Measurements from ENCODE around the gene SPATA6L.

SPATA6L gene

DNA sequence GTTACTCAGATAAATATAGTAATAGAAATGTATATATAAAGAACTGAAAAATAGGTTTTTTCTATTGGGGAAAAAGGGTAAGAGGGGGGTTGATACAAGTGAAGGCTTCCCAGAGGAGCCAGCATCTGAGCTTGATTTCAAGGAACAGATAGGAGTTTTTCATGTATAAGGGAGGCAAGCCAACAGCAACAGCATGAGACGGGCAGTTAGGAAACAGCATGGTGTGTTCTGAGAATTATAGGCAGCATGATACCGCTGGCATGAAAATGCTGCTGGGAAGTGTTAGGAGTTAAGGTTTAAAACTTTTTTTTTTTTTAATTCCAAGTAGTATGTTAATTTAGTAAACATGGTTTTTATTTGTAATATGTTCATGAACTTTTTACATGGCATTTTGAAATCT lies 22.7 kb upstream of the SPATA6L start:
- Histone ChIP-seq H3K27ac (ENCODE audit: low read depth, low read length) (no peak overlapping the region), H3K4me3 (ENCODE audit: insufficient read depth, low read length, poor library complexity, severe bottlenecking) (no peak overlapping the region), H3K9ac (ENCODE audit: low read length) (no peak overlapping the region), H3K4me2 (ENCODE audit: low read depth, low read length, poor library complexity, severe bottlenecking) (no peak overlapping the region), H4K20me1 (ENCODE audit: low read depth, low read length) (no peaks in the 10 kb centered on the region), H3K79me2 (ENCODE audit: insufficient read depth, low read length) (peaks cover 19% of the 10 kb centered on the region; the same call in 1 of the 2 replicates), H3K36me3 (ENCODE audit: low read length) (peaks cover 41% of the 10 kb centered on the region), H2AFZ (ENCODE audit: low read depth, low read length, severe bottlenecking) (no peak overlapping the region), H3F3A (ENCODE audit: insufficient read depth) (peaks cover 9% of the 10 kb centered on the region), H3K9me3 (ENCODE audit: insufficient read depth, low read length) (no peaks in the 10 kb centered on the region), H3K27me3 (ENCODE audit: low read length) (no peaks in the 10 kb centered on the region), H3K9me2 (replicated peaks; ENCODE audit: insufficient read depth, low read length) (no peaks in the 10 kb centered on the region)
- no peak for TF ChIP-seq EZH2phosphoT487 (conservative IDR thresholded peaks at IDR 0.05; ENCODE audit: low read length)
- TF ChIP-seq, protein P1, sequence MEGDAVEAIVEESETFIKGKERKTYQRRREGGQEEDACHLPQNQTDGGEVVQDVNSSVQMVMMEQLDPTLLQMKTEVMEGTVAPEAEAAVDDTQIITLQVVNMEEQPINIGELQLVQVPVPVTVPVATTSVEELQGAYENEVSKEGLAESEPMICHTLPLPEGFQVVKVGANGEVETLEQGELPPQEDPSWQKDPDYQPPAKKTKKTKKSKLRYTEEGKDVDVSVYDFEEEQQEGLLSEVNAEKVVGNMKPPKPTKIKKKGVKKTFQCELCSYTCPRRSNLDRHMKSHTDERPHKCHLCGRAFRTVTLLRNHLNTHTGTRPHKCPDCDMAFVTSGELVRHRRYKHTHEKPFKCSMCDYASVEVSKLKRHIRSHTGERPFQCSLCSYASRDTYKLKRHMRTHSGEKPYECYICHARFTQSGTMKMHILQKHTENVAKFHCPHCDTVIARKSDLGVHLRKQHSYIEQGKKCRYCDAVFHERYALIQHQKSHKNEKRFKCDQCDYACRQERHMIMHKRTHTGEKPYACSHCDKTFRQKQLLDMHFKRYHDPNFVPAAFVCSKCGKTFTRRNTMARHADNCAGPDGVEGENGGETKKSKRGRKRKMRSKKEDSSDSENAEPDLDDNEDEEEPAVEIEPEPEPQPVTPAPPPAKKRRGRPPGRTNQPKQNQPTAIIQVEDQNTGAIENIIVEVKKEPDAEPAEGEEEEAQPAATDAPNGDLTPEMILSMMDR (IDR thresholded peaks at IDR 0.05; ENCODE audit: insufficient read depth, low read length, poor library complexity, severe bottlenecking), result no peak

DNA sequence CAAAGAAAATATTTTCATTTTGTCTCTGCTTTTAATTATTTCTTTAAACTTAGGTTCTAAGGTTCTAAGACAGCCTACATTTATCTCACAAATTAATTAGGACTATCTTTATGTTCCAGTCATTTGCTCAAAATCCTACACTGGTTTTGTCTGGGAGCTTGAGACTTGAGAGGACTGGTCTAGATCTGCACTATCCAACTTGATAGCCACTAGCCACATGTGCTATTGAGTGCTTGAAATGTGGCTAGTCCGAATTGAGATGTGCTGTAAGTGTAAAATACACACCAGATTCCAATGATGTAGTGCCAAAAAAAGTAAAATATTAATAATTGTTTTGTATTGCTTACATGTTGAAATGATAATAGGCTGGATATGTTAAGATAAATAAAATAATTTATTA lies 20.3 kb upstream of the SPATA6L start:
- Histone ChIP-seq H3K36me3 (ENCODE audit: low read length) (peaks cover 41% of the 10 kb centered on the region), H3K9me3 (ENCODE audit: insufficient read depth, low read length) (no peaks in the 10 kb centered on the region), H3K27ac (ENCODE audit: low read depth, low read length) (no peak overlapping the region), H3K27me3 (ENCODE audit: low read length) (no peaks in the 10 kb centered on the region), H3K9ac (ENCODE audit: low read length) (no peak overlapping the region), H3K4me3 (ENCODE audit: insufficient read depth, low read length, poor library complexity, severe bottlenecking) (no peak overlapping the region), H3K79me2 (ENCODE audit: insufficient read depth, low read length) (peaks cover 21% of the 10 kb centered on the region), H2AFZ (ENCODE audit: low read depth, low read length, severe bottlenecking) (no peak overlapping the region), H4K20me1 (ENCODE audit: low read depth, low read length) (no peaks in the 10 kb centered on the region), H3K4me2 (ENCODE audit: low read depth, low read length, poor library complexity, severe bottlenecking) (no peak overlapping the region), H3F3A (ENCODE audit: insufficient read depth) (peaks cover 9% of the 10 kb centered on the region), H3K9me2 (replicated peaks; ENCODE audit: insufficient read depth, low read length) (no peaks in the 10 kb centered on the region)
- TF ChIP-seq EZH2phosphoT487 (conservative IDR thresholded peaks at IDR 0.05; ENCODE audit: low read length), result no peak
- TF ChIP-seq, protein P1 (IDR thresholded peaks at IDR 0.05; ENCODE audit: insufficient read depth, low read length, poor library complexity, severe bottlenecking), result no peak

DNA sequence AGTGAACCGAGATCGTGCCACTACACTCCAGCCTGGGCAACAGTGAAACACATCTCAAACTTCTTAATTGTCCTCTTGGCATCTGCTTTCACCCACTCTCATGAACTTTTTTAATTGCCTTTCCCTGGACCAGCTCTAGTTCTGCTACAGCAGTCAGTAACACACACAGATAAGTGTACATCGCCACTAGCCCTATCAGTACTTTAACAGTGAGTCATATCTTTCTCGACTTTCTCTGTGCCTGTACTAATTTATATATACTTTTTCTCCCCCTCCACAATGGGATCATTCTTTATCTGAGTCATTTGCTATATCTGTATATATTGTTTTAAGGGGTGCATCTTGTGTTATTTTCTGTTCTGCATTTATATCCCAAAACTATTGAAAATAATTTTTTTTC lies 19.8 kb upstream of the SPATA6L start:
- H3K27ac ChIP-seq (ENCODE audit: low read depth, low read length), result no peak overlapping the region
- H3K36me3 ChIP-seq (ENCODE audit: low read length), result peaks cover 37% of the 10 kb centered on the region
- no peaks in the 10 kb centered on the region for H3K27me3 ChIP-seq (ENCODE audit: low read length)
- H3K9ac ChIP-seq (ENCODE audit: low read length), result no peak overlapping the region
- no peak overlapping the region for H2AFZ ChIP-seq (ENCODE audit: low read depth, low read length, severe bottlenecking)
- no peak overlapping the region for H3K4me3 ChIP-seq (ENCODE audit: insufficient read depth, low read length, poor library complexity, severe bottlenecking)
- no peaks in the 10 kb centered on the region for H3K9me2 ChIP-seq (replicated peaks; ENCODE audit: insufficient read depth, low read length)
- TF ChIP-seq, protein P1 (IDR thresholded peaks at IDR 0.05; ENCODE audit: insufficient read depth, low read length, poor library complexity, severe bottlenecking), result no peak
- no peak for TF ChIP-seq EZH2phosphoT487 (conservative IDR thresholded peaks at IDR 0.05; ENCODE audit: low read length)
- no peaks in the 10 kb centered on the region for H4K20me1 ChIP-seq (ENCODE audit: low read depth, low read length)
- peaks cover 9% of the 10 kb centered on the region for H3F3A ChIP-seq (ENCODE audit: insufficient read depth)
- no peak overlapping the region for H3K4me2 ChIP-seq (ENCODE audit: low read depth, low read length, poor library complexity, severe bottlenecking)
- H3K79me2 ChIP-seq (ENCODE audit: insufficient read depth, low read length), result peaks cover 26% of the 10 kb centered on the region
- no peaks in the 10 kb centered on the region for H3K9me3 ChIP-seq (ENCODE audit: insufficient read depth, low read length)

Data from SU-DHL-6 (cell line).